Measurements from ENCODE around the gene LHFPL5.

DNA sequence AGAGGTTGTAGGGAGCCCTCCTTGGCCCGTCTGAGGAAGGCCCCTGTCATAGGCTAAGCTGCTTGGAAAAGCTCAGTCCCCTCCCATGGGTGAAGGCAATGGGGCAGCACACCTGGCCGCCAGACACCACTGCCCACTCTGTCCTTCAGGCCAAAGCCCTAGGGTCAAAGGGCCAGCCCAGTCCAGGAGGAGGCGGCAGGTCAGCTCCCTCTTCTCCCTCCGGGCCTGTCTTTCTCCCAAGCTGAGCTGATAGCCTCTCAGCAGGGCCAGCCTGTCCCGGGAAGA, 33.9 kb upstream of the LHFPL5 start:
- TF ChIP-seq, protein P1, sequence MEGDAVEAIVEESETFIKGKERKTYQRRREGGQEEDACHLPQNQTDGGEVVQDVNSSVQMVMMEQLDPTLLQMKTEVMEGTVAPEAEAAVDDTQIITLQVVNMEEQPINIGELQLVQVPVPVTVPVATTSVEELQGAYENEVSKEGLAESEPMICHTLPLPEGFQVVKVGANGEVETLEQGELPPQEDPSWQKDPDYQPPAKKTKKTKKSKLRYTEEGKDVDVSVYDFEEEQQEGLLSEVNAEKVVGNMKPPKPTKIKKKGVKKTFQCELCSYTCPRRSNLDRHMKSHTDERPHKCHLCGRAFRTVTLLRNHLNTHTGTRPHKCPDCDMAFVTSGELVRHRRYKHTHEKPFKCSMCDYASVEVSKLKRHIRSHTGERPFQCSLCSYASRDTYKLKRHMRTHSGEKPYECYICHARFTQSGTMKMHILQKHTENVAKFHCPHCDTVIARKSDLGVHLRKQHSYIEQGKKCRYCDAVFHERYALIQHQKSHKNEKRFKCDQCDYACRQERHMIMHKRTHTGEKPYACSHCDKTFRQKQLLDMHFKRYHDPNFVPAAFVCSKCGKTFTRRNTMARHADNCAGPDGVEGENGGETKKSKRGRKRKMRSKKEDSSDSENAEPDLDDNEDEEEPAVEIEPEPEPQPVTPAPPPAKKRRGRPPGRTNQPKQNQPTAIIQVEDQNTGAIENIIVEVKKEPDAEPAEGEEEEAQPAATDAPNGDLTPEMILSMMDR (optimal IDR thresholded peaks at IDR 0.05 in 1 of 3, IDR thresholded peaks at IDR 0.05 in 1 of 3, conservative IDR thresholded peaks at IDR 0.05 in 1 of 3; ENCODE audit: extremely low read depth in 1 of 3, insufficient read depth in 2 of 3, low read length in 3 of 3): no peak
- TF ChIP-seq EZH2 (IDR thresholded peaks at IDR 0.05; ENCODE audit: low read length): no peak

All from keratinocyte (primary cell).